ENCODE data around the gene P2RX3.
"Not testable (repeated sequence)": the region's sequence is repeated elsewhere in the genome, so short reads cannot be mapped to it uniquely, and the experiment has no call there.

The P2RX3 gene

DNA sequence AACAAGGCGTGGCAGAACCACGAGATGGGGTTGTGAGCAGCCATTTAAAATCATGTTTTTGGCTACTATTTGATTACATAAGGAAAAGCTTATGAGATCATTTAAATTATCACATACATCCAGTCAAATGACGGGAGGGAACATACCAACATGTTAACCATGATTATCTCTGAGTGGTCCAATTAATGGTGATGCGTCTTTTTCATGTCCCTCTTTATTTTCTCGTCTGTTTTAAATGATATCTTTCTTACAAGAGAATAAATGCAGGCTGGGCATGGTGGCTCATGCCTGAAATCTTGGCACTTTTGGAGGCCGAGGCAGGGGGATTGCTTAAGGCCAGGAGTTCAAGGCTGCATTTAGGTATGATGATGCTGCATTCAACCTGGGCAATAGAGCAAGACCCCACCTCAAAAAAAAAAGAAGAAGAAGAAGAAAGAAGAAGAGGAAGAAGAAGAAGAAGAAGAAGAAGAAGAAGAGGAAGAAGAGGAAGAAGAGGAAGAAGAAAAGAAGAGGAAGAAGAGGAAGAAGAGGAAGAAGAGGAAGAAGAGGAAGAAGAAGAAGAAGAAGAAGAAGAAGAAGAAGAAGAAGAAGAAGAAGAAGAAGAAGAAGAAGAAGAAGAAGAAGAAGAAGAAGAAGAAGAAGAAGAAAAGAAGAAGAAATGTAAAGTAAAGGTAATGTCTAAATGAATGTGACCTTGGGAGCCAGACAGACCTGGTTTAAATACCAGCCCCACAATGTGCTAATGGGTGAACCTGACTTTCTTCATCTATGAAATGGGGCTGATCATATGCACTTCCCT is 65.0 kb downstream of the P2RX3 start:
- not testable (repeated sequence) for DNase-seq

- no peak for DNase-seq
Observed at GRCh38 chr11:57403802-57404147, 65.6 kb downstream of the P2RX3 start.

- DNase-seq: no peak
Observed at GRCh38 chr11:57405271-57405860, 67.2 kb downstream of the P2RX3 start.

- DNase-seq: no peak
Observed at GRCh38 chr11:57406337-57406904, 68.3 kb downstream of the P2RX3 start.

- no peak for DNase-seq
Observed at GRCh38 chr11:57407010-57407920, 69.1 kb downstream of the P2RX3 start.

GRCh38 chr11:57407941-57408475 is 69.9 kb downstream of the P2RX3 start:
- no peak for DNase-seq

- DNase-seq: no peak
Observed at GRCh38 chr11:57408771-57409170, 70.6 kb downstream of the P2RX3 start.

DNA sequence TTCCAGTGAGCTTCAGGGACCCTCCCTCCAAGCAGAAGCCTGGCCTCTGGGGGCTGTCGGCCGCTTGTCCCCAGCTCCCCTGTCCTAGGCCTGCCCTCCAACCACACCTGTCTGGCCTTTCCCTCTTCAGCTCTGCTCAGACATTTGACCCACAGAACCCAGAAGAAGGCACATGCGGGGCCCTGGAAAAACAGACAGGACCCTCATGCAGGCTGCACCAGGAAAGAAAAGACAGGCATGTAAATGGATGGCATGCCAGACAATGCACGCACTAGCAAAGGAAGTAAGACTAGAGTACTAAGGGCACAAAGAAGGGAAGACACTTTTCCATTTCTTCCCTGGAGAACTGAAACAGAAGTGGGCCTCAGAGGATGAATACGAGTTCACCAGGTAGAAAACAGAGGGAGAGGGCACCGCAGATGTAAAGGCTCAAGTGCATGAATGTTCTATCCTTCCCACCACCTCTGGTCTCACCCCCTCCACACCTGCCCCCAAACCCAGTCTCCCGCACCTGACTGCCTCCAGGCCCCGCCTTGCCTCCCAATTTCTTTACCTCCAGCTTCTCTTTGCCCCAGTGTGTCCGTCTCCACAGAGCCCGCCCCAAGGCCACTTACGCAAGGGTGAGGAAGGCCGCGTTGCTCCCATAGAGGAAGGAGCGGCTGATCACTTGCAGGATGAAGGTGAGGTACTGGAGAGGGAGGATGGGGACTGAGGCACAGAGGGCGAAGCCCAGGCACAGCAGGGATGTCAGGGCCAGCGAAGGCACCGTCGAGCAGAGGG is 71.4 kb downstream of the P2RX3 start:
- no peak for DNase-seq

DNA sequence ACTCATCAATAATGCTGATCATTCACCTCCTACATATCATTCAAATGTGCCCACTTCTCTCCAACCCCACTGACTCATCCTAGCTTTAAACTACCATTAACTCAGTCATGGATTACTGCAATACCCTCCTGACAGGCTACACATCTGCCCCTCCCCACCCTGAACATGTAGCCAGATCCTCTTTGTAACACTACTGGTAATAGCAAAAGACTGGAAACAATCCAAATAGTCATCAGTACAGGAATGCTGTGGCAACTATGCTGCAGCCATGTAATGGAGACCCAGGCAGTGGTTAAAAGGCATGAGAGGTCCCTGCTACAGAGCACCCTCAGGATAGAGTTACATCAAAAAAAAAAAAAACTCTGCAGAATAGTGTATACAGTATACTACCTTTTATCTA is 72.1 kb downstream of the P2RX3 start:
- no peak for DNase-seq

DNA sequence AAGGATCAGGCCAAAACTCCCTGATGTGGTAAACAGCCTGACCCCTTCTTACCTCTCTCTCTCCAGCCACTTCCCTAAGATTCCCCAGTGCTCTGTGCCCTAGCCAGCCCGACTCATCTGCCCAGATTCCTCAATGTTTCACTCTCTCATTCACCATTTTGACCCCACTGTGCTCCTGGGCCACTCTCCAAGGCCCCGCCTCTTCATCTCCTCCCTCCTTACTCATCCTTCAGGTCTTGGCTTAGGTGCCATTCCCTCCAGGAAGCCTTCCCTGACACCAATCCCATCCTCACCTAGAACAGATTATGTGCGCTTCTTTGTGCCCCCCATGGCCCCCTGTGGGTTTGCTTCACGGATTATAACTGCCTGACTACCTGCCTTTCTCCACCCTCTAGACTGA is 75.5 kb downstream of the P2RX3 start:
- no peak for DNase-seq

DNA sequence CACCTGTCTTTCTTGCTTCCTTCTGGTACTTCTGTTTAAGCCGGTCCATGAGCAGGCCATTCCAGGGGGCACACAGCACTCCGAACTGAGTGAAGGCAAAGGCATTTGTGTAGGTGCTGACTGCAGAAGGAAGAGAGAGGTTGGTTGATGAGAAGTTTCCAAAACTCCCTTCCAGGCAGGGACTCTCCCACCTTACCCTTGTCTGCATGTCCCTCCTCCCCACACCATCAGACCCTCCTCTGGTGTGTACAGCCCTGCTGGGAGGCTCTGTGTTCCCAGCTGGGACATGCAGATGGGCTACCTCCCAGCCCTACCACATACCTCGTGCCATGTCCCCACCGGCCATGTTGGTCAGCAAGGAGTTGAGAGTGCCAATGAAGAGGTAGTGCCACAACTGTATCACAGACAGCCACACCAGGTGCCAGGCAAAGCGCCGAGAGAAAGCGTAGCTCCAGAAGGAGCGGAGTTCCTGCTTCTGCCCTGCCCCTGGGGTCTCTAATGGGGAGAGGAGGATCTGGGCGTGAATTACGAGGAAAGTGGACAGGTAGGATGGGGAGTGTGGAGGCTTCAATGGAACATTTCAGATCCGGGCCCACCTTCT is 76.6 kb downstream of the P2RX3 start:
- no peak for DNase-seq

- no peak for DNase-seq
Observed at GRCh38 chr11:57416436-57416835, 78.3 kb downstream of the P2RX3 start.

DNA sequence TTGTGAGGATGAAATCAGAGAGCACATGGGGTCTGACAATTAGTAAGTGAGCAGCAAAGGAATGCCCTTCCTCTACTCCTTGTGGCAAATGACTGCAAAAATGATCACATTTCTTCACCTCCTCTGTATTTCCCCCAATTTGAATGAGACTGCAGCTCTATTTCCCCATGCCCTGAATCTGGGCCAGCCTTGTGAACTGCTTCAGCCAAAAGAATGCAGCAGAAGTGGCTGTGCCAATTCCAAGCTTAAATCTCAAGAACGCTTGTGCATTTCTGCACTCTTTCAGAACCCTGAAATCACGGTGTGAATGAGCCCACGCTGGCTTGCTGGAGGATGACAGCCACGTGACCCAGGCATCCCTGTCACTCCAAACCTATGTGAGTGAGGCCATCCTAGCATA is 78.9 kb downstream of the P2RX3 start:
- no peak for DNase-seq

- no peak for DNase-seq
Observed at GRCh38 chr11:57418131-57418530, 80.0 kb downstream of the P2RX3 start.

DNA sequence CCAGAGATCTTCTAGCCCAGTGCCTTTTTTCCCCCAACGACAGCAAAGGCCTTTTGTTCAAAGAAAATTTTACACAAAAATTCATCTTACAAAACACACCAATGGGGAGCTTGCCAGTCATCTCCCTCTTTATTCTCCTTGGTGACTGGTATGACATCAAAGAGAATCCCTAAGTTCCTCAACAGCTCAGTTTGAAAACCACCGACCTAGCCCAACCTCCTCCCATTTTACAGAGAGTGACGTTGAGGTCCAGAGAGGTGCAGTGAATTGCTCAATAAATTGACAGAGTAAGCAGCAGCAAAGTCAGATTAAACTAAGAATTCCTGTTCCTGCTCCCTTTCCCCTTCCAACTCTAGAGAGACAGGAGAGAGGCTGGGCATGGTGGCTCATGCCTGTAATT is 81.0 kb downstream of the P2RX3 start:
- DNase-seq: no peak

- DNase-seq: no peak
Observed at GRCh38 chr11:57421066-57421465, 82.9 kb downstream of the P2RX3 start.

- DNase-seq: no peak
Observed at GRCh38 chr11:57421805-57422204, 83.7 kb downstream of the P2RX3 start.

All from activated gamma-delta T cell treated with Interleukin-2 at 50 U/mL for 16 hours (primary cell).